Stimulated activated CD4-positive, alpha-beta T cell treated with anti-CD3 and anti-CD28 coated beads, Interleukin-4, amount 100 ng/mL, for 24 hours (primary cell): ENCODE data around the gene CDK4.
"Not testable (repeated sequence)": the region's sequence is repeated elsewhere in the genome, so short reads cannot be mapped to it uniquely, and the experiment has no call there.

ENCODE experiments used
- DNase-seq: peaks from one replicate; pipeline ENCODE4 v3.0.0-alpha.2; 2020

CDK4 gene

GRCh38 chr12:57724003-57724935 is 27.8 kb downstream of the CDK4 start:
- no peak for DNase-seq

- no peak for DNase-seq
Observed at GRCh38 chr12:57723630-57723962, 28.5 kb downstream of the CDK4 start.

GRCh38 chr12:57722716-57723629 is 29.1 kb downstream of the CDK4 start:
- no peak for DNase-seq

DNA sequence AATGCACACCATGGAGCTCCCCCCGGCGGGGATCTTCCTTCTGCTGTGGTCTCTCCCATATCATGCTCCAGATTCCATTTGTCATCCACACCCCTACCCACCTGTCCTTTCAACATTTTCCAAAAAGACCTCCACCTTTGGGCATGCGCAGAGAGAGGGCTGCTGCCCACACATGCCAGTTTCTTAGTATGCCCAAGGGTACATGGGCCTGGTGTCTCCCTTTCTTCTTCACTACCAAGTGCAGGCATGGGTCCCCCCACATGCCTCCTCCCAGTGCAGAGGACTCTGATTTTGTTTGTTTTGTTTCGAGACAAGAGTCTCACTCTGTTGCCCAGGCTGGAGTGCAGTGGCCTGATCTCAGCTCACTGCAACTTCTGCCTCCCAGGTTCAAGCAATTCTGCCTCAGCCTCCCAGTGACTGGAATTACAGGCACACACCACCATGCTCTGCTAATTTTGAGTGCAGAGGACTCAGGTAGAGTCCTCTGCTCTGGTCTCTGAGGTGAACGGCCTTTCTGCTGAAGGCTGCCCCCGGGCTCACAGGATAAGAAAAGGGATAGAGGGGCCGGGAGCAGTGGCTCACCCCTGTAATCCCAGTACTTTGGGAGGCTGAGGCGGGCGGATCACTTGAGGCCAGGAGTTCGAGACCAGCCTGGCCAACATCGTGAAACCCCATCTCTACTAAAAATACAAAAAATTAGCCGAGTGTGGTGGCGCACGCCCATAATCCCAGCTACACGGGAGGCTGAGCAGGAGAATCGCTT is 30.1 kb downstream of the CDK4 start:
- not testable (repeated sequence) for DNase-seq

GRCh38 chr12:57720606-57721595 is 31.2 kb downstream of the CDK4 start:
- no peak for DNase-seq

GRCh38 chr12:57719777-57720605 is 32.1 kb downstream of the CDK4 start:
- no peak for DNase-seq

- no peak for DNase-seq
Observed at GRCh38 chr12:57718641-57719528, 33.2 kb downstream of the CDK4 start.

DNA sequence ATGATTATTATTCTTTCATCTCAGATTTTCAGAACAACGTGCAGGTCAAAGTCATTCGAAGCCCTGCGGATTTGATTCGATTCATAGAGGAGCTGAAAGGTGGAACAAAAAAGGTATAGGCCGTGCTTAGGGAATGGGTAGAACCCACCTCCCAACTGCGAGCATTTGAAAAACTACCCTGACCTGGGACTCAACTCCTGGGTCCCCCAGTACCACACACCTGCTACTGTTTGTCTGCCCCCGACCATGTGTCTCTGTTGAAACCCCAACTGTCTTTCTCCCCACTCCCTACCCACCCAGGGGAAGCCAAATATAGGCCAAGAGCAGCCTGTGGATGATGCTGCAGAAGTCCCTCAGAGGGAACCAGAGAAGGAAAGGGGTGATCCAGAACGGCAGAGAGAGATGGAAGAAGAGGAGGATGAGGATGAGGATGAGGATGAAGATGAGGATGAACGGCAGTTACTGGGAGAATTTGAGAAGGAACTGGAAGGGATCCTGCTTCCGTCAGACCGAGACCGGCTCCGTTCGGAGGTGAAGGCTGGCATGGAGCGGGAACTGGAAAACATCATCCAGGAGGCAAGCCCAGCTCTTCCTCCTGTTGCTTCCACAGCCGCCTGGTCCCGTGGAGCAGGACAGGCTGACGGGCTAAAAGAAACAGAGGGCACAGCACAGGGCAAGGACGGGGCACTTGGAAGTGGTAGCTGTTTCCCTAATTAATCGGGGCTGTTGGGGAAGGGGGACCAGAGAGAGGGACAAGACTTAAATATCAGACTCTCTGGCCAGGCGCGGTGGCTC is 34.1 kb downstream of the CDK4 start:
- no peak for DNase-seq

GRCh38 chr12:57717131-57717530 is 35.0 kb downstream of the CDK4 start:
- no peak for DNase-seq

GRCh38 chr12:57716305-57716704 is 35.8 kb downstream of the CDK4 start:
- no peak for DNase-seq

GRCh38 chr12:57715786-57716185 is 36.3 kb downstream of the CDK4 start:
- DNase-seq: no peak

DNA sequence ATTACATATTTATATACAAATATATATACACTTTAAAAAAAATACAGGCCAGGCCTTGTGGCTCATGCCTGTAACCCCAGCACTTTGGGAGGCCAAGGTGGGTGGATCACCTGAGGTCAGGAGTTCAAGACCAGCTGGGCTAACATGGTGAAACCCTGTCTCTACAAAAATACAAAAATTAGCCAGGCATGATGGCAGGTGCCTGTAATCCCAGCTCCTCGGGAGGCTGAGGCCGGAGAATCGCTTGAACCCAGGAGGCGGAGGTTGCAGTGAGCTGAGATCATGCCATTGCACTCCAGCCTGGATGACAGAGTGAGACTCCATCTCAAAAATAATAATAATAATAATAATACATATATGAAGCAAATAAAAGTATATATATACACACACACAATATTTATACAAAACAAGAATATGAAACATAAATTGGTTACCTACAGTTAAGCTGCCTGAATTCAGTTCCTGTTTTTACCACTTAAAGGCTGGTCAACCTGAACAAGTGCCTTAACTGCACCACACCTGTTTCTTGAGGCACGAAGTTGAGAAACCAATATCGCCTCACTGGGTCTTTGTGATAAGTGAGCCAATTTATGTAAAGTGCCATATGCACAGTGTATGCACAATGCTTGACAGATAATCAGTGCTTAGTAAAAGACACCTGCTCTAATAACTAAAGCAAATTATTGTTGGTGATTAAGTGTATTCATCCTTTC is 36.9 kb downstream of the CDK4 start:
- not testable (repeated sequence) for DNase-seq

- DNase-seq: no peak
Observed at GRCh38 chr12:57713209-57713608, 38.9 kb downstream of the CDK4 start.

DNA sequence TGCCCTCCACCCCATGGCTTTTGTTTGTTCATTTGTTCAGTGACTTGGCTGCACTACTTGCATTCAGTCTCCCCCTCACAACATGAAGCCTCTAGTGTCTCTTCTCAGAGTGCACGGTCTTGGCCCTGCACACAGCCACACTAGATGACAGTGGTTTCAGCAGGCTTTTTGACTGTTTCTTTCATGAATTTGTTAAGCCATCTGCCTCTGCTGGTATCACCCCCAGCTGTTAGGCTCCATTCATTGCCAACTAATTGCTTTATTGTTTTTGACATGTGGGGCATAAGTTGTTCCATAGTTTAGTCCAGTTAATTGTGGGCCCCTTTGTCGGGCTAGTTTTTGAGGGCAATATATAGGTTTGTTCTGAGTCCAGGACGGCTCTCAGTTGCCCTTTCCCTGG is 39.4 kb downstream of the CDK4 start:
- no peak for DNase-seq

GRCh38 chr12:57708296-57708695 is 43.8 kb downstream of the CDK4 start:
- no peak for DNase-seq

- DNase-seq: no peak
Observed at GRCh38 chr12:57707250-57707649, 44.9 kb downstream of the CDK4 start.

- no peak for DNase-seq
Observed at GRCh38 chr12:57700317-57700716, 51.8 kb downstream of the CDK4 start.

- DNase-seq: no peak
Observed at GRCh38 chr12:57698414-57698813, 53.7 kb downstream of the CDK4 start.
